HepG2 (cell line): ENCODE measurements around the gene MAPK8.

Source experiments
- CHD2 ChIP-seq: IDR thresholded peaks from 2 replicates; pipeline ENCODE4 v1.6.1; 2011; ENCODE audit warnings: low read depth, low read length, improper control_type of control experiment
- RBM22 ChIP-seq: fragments of 200-400 bp; formaldehyde crosslinking; optimal IDR thresholded peaks from 2 replicates; pipeline ENCODE3; 2017; ENCODE audit warnings: mild to moderate bottlenecking, low read length, moderate library complexity
- SIN3A ChIP-seq: IDR thresholded peaks from 2 replicates; pipeline ENCODE4 v1.6.1; 2011; ENCODE audit warnings: low read depth, mild to moderate bottlenecking, control low read depth, low read length, borderline replicate concordance
- ZNF557 ChIP-seq: sonication (generic); formaldehyde crosslinking; IDR thresholded peaks from 2 replicates; pipeline ENCODE4 v1.4.0; 2020; ENCODE audit warnings: missing genetic modification reagents
- ZNF766 ChIP-seq: sonication (generic); formaldehyde crosslinking; IDR thresholded peaks from 2 replicates; pipeline ENCODE4 v1.5.0; 2020; ENCODE audit warnings: missing genetic modification reagents, borderline replicate concordance
- ZSCAN30 ChIP-seq: sonication (generic); formaldehyde crosslinking; IDR thresholded peaks from 2 replicates; pipeline ENCODE4 v1.5.0; 2020; ENCODE audit warnings: mild to moderate bottlenecking, missing genetic modification reagents

- TF ChIP-seq ZNF557 (CRISPR knock-in tag) (no peak), CHD2 (no peak), ZNF766 (CRISPR knock-in tag) (no peak), SIN3A (no peak), ZSCAN30 (CRISPR knock-in tag) (no peak), RBM22 (no peak)
Measured at GRCh38 chr10:48336978-48337599, 30.6 kb downstream of the MAPK8 start.
